HUES48 (cell line): ENCODE data around the gene MYO5C.
"Not testable (repeated sequence)": the region's sequence is repeated elsewhere in the genome, so short reads cannot be mapped to it uniquely, and the experiment has no call there.

Source experiments
- H3K27ac ChIP-seq: one replicate; pipeline ENCODE4 v1.7.0; 2013; ENCODE audit warnings: low read depth, low read length, inconsistent platforms
- H3K27me3 ChIP-seq: 2 replicates; pipeline ENCODE4 v1.6.1; 2013; ENCODE audit warnings: mild to moderate bottlenecking, low read length; ENCODE audit not compliant: control insufficient read depth, insufficient read depth
- H3K36me3 ChIP-seq: 2 replicates; pipeline ENCODE4 v1.6.1; 2013; ENCODE audit warnings: low read length; ENCODE audit not compliant: control insufficient read depth, insufficient read depth
- H3K4me1 ChIP-seq: 2 replicates; pipeline ENCODE4 v1.6.1; 2013; ENCODE audit warnings: mild to moderate bottlenecking, low read length; ENCODE audit not compliant: control insufficient read depth, insufficient read depth
- H3K4me3 ChIP-seq: 2 replicates; pipeline ENCODE4 v1.5.1; 2013; ENCODE audit warnings: mild to moderate bottlenecking, low read depth, low read length
- H3K9ac ChIP-seq: 2 replicates; pipeline ENCODE4 v1.6.1; 2013; ENCODE audit warnings: mild to moderate bottlenecking, low read depth, low read length, moderate library complexity
- H3K9me3 ChIP-seq: 2 replicates; pipeline ENCODE4 v1.6.1; 2013; ENCODE audit warnings: low read length; ENCODE audit not compliant: control insufficient read depth, insufficient read depth

Gene MYO5C

GRCh38 chr15:52240166-52240565 lies 55.4 kb downstream of the MYO5C start:
- Histone ChIP-seq H3K9ac (no peak overlapping the region), H3K4me1 (no peaks in the 10 kb centered on the region), H3K36me3 (peaks cover 72% of the 10 kb centered on the region), H3K4me3 (no peak overlapping the region), H3K9me3 (no peaks in the 10 kb centered on the region), H3K27ac (no peak overlapping the region), H3K27me3 (no peaks in the 10 kb centered on the region)

GRCh38 chr15:52238989-52239525 lies 56.5 kb downstream of the MYO5C start:
- H3K9me3 ChIP-seq, H3K27ac ChIP-seq, H3K27me3 ChIP-seq, H3K4me1 ChIP-seq, H3K9ac ChIP-seq, H3K4me3 ChIP-seq: not testable (repeated sequence)
- H3K36me3 ChIP-seq, result peaks cover 69% of the 10 kb centered on the region

GRCh38 chr15:52238149-52238548 lies 57.5 kb downstream of the MYO5C start:
- no peak overlapping the region for H3K9ac ChIP-seq
- no peaks in the 10 kb centered on the region for H3K27me3 ChIP-seq
- H3K36me3 ChIP-seq, result peaks cover 68% of the 10 kb centered on the region
- no peaks in the 10 kb centered on the region for H3K4me1 ChIP-seq
- H3K4me3 ChIP-seq, result no peak overlapping the region
- H3K27ac ChIP-seq, result no peak overlapping the region
- no peaks in the 10 kb centered on the region for H3K9me3 ChIP-seq

- H3K27ac ChIP-seq, result no peak overlapping the region
- H3K27me3 ChIP-seq, result no peaks in the 10 kb centered on the region
- no peaks in the 10 kb centered on the region for H3K4me1 ChIP-seq
- no peak overlapping the region for H3K9ac ChIP-seq
- no peak overlapping the region for H3K4me3 ChIP-seq
- no peaks in the 10 kb centered on the region for H3K9me3 ChIP-seq
- H3K36me3 ChIP-seq, result peaks cover 61% of the 10 kb centered on the region
Observed at GRCh38 chr15:52236013-52236412, 59.6 kb downstream of the MYO5C start.

GRCh38 chr15:52234596-52235541 lies 60.7 kb downstream of the MYO5C start:
- H3K9ac ChIP-seq, result no peak overlapping the region
- H3K36me3 ChIP-seq, result peaks cover 60% of the 10 kb centered on the region
- H3K9me3 ChIP-seq, result no peaks in the 10 kb centered on the region
- H3K27me3 ChIP-seq, result no peaks in the 10 kb centered on the region
- no peaks in the 10 kb centered on the region for H3K4me1 ChIP-seq
- no peak overlapping the region for H3K27ac ChIP-seq
- H3K4me3 ChIP-seq, result no peak overlapping the region

GRCh38 chr15:52233405-52233804 lies 62.2 kb downstream of the MYO5C start:
- no peak overlapping the region for H3K27ac ChIP-seq
- H3K4me3 ChIP-seq, result no peak overlapping the region
- H3K27me3 ChIP-seq, result no peaks in the 10 kb centered on the region
- no peaks in the 10 kb centered on the region; the same call in 1 of the 2 replicates for H3K4me1 ChIP-seq
- no peak overlapping the region for H3K9ac ChIP-seq
- peaks cover 57% of the 10 kb centered on the region for H3K36me3 ChIP-seq
- H3K9me3 ChIP-seq, result no peaks in the 10 kb centered on the region

- no peaks in the 10 kb centered on the region for H3K27me3 ChIP-seq
- no peak overlapping the region for H3K9ac ChIP-seq
- peaks cover 55% of the 10 kb centered on the region for H3K36me3 ChIP-seq
- H3K4me3 ChIP-seq, result no peak overlapping the region
- no peaks in the 10 kb centered on the region for H3K9me3 ChIP-seq
- H3K27ac ChIP-seq, result no peak overlapping the region
- no peaks in the 10 kb centered on the region; the same call in 1 of the 2 replicates for H3K4me1 ChIP-seq
Observed at GRCh38 chr15:52232327-52232726, 63.3 kb downstream of the MYO5C start.

- Histone ChIP-seq H3K27ac (no peak overlapping the region), H3K9ac (no peak overlapping the region), H3K27me3 (no peaks in the 10 kb centered on the region), H3K9me3 (no peaks in the 10 kb centered on the region), H3K4me3 (no peak overlapping the region), H3K36me3 (peaks cover 49% of the 10 kb centered on the region), H3K4me1 (no peaks in the 10 kb centered on the region; the same call in 1 of the 2 replicates)
Observed at GRCh38 chr15:52230073-52230472, 65.5 kb downstream of the MYO5C start.

- Histone ChIP-seq H3K9me3 (no peaks in the 10 kb centered on the region), H3K36me3 (peaks cover 52% of the 10 kb centered on the region), H3K9ac (no peak overlapping the region), H3K27me3 (no peaks in the 10 kb centered on the region), H3K4me3 (no peak overlapping the region), H3K27ac (no peak overlapping the region), H3K4me1 (no peaks in the 10 kb centered on the region; the same call in 1 of the 2 replicates)
Observed at GRCh38 chr15:52228921-52229320, 66.7 kb downstream of the MYO5C start.

GRCh38 chr15:52227456-52227855 lies 68.1 kb downstream of the MYO5C start:
- Histone ChIP-seq H3K36me3 (peaks cover 56% of the 10 kb centered on the region), H3K27ac (no peak overlapping the region), H3K9ac (no peak overlapping the region), H3K9me3 (no peaks in the 10 kb centered on the region), H3K4me3 (no peak overlapping the region), H3K4me1 (no peaks in the 10 kb centered on the region; the same call in 1 of the 2 replicates), H3K27me3 (no peaks in the 10 kb centered on the region)

GRCh38 chr15:52225230-52225629 lies 70.4 kb downstream of the MYO5C start:
- Histone ChIP-seq H3K27ac (no peak overlapping the region), H3K9me3 (no peaks in the 10 kb centered on the region), H3K4me1 (no peaks in the 10 kb centered on the region; the same call in 1 of the 2 replicates), H3K27me3 (no peaks in the 10 kb centered on the region), H3K36me3 (peaks cover 70% of the 10 kb centered on the region), H3K4me3 (no peak overlapping the region), H3K9ac (no peak overlapping the region)
